Measurements from ENCODE around the gene NRSN2.
A peak's percentile ranks its signal among the peaks of the same experiment; 100 is the strongest.
"Not testable (repeated sequence)": the region's sequence is repeated elsewhere in the genome, so short reads cannot be mapped to it uniquely, and the experiment has no call there.

The NRSN2 gene

DNA sequence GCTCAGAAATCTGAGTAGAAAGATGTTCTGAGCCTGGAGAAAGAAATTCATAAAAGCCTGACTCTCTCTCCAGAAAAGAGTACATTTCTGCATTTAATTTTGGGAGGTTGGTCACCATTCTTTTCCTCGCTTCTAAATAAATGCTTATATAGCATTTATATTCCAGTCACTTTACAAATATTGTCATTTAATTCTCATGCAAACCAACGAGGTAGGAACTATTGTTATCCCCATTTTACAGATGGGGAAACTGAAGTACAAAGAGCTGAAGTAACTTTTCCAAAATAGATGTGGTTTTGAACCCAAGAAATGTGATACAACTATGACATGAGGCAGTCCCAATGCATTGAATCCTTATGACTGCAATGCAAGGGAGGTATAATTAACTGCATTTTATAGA is 29.2 kb downstream of the NRSN2 start:
- Histone ChIP-seq H3K4me1 (ENCODE audit: low read depth, poor library complexity, severe bottlenecking) (peaks cover 40% of the 10 kb centered on the region), H3K79me2 (ENCODE audit: insufficient read depth, low read depth) (no peaks in the 10 kb centered on the region), H2AFZ (ENCODE audit: low read depth) (no peak overlapping the region), H4K20me1 (ENCODE audit: insufficient read depth) (no peaks in the 10 kb centered on the region), H3K4me3 (IDR thresholded peaks at IDR 0.05; ENCODE audit: insufficient read depth, low read depth, low read length) (no peak overlapping the region), H3K4me2 (no peak overlapping the region), H3K27ac (no peak overlapping the region), H3K27me3 (ENCODE audit: insufficient read depth, low read depth) (no peaks in the 10 kb centered on the region), H3K9ac (no peak overlapping the region), H3K36me3 (ENCODE audit: insufficient read depth) (no peaks in the 10 kb centered on the region)
- TF ChIP-seq, protein P1, sequence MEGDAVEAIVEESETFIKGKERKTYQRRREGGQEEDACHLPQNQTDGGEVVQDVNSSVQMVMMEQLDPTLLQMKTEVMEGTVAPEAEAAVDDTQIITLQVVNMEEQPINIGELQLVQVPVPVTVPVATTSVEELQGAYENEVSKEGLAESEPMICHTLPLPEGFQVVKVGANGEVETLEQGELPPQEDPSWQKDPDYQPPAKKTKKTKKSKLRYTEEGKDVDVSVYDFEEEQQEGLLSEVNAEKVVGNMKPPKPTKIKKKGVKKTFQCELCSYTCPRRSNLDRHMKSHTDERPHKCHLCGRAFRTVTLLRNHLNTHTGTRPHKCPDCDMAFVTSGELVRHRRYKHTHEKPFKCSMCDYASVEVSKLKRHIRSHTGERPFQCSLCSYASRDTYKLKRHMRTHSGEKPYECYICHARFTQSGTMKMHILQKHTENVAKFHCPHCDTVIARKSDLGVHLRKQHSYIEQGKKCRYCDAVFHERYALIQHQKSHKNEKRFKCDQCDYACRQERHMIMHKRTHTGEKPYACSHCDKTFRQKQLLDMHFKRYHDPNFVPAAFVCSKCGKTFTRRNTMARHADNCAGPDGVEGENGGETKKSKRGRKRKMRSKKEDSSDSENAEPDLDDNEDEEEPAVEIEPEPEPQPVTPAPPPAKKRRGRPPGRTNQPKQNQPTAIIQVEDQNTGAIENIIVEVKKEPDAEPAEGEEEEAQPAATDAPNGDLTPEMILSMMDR (conservative IDR thresholded peaks at IDR 0.05; ENCODE audit: low read depth, low read length), result no peak

DNA sequence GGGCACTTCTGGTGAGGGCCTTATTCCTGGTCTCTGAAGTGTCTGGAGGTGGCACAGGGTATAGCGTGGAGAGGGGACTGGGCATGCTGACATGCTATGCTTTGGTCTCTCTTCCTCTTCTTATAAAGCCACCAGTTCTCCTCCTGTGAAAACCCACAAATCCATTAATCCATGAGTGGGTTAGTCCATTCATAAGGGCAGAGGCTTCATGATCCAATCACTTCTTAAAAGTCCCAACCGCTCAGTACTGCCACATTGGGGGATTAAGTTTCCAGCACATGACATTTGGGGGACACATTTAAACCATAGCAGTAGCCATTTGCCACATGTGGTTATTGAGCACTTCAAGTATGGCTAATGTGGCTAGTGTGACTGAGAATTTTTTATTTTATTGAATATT is 29.8 kb downstream of the NRSN2 start:
- H3K27me3 ChIP-seq (ENCODE audit: insufficient read depth, low read depth), result no peaks in the 10 kb centered on the region
- TF ChIP-seq, protein P1 (conservative IDR thresholded peaks at IDR 0.05; ENCODE audit: low read depth, low read length), result no peak
- no peaks in the 10 kb centered on the region for H3K79me2 ChIP-seq (ENCODE audit: insufficient read depth, low read depth)
- no peak overlapping the region for H3K4me2 ChIP-seq
- peaks cover 34% of the 10 kb centered on the region for H3K4me1 ChIP-seq (ENCODE audit: low read depth, poor library complexity, severe bottlenecking)
- H3K36me3 ChIP-seq (ENCODE audit: insufficient read depth), result no peaks in the 10 kb centered on the region
- H3K9ac ChIP-seq, result no peak overlapping the region
- H3K4me3 ChIP-seq (IDR thresholded peaks at IDR 0.05; ENCODE audit: insufficient read depth, low read depth, low read length), result no peak overlapping the region
- no peak overlapping the region for H2AFZ ChIP-seq (ENCODE audit: low read depth)
- H3K27ac ChIP-seq, result no peak overlapping the region
- no peaks in the 10 kb centered on the region for H4K20me1 ChIP-seq (ENCODE audit: insufficient read depth)

DNA sequence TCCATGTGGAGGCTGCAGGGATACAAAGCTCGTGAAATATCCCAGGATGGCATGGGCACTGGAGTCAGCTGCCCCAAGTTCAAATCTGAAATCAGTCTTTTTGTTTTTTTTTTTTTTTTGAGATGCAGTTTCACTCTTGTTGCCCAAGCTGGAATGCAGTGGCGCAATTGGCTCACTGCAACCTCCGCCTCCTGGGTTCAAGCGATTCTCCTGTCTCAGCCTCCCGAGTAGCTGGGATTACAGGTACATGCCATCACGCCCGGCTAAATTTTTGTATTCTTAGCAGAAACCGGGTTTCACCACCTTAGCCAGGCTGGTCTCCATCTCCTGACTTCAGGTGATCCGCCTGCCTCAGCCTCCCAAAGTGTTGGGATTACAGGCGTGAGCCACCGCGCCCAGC is 30.7 kb downstream of the NRSN2 start:
- not testable (repeated sequence) for H3K27ac ChIP-seq; H3K4me2 ChIP-seq; H3K27me3 ChIP-seq (ENCODE audit: insufficient read depth, low read depth); H2AFZ ChIP-seq (ENCODE audit: low read depth); H3K79me2 ChIP-seq (ENCODE audit: insufficient read depth, low read depth); H3K36me3 ChIP-seq (ENCODE audit: insufficient read depth); H3K9ac ChIP-seq; H4K20me1 ChIP-seq (ENCODE audit: insufficient read depth); H3K4me3 ChIP-seq (IDR thresholded peaks at IDR 0.05; ENCODE audit: insufficient read depth, low read depth, low read length)
- H3K4me1 ChIP-seq (ENCODE audit: low read depth, poor library complexity, severe bottlenecking), result peaks cover 33% of the 10 kb centered on the region

DNA sequence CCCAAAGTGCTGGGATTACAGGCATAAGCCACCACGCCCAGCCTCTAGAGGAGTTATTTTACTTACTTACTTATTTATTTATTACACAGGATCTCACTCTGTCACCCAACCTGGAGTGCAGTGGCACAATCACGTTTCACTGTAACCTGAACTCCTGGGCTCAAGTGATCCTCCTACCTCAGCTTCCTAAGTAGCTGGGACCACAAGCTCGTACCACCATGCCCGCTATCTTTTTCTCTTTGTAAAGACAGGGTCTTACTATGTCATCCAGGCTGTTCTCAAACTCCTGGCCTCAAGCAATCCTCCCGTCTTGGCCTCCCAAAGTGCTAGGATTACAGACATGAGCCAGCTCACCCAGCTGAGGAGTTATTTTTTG is 32.0 kb downstream of the NRSN2 start:
- Histone ChIP-seq H3K27ac (no peak overlapping the region), H3K4me1 (ENCODE audit: low read depth, poor library complexity, severe bottlenecking) (peaks cover 29% of the 10 kb centered on the region), H3K4me3 (IDR thresholded peaks at IDR 0.05; ENCODE audit: insufficient read depth, low read depth, low read length) (no peak overlapping the region), H2AFZ (ENCODE audit: low read depth) (no peak overlapping the region), H3K9ac (no peak overlapping the region), H3K79me2 (ENCODE audit: insufficient read depth, low read depth) (peaks cover 17% of the 10 kb centered on the region), H3K4me2 (no peak overlapping the region), H4K20me1 (ENCODE audit: insufficient read depth) (no peaks in the 10 kb centered on the region), H3K27me3 (ENCODE audit: insufficient read depth, low read depth) (no peaks in the 10 kb centered on the region), H3K36me3 (ENCODE audit: insufficient read depth) (no peaks in the 10 kb centered on the region)
- TF ChIP-seq, protein P1 (conservative IDR thresholded peaks at IDR 0.05; ENCODE audit: low read depth, low read length), result no peak

DNA sequence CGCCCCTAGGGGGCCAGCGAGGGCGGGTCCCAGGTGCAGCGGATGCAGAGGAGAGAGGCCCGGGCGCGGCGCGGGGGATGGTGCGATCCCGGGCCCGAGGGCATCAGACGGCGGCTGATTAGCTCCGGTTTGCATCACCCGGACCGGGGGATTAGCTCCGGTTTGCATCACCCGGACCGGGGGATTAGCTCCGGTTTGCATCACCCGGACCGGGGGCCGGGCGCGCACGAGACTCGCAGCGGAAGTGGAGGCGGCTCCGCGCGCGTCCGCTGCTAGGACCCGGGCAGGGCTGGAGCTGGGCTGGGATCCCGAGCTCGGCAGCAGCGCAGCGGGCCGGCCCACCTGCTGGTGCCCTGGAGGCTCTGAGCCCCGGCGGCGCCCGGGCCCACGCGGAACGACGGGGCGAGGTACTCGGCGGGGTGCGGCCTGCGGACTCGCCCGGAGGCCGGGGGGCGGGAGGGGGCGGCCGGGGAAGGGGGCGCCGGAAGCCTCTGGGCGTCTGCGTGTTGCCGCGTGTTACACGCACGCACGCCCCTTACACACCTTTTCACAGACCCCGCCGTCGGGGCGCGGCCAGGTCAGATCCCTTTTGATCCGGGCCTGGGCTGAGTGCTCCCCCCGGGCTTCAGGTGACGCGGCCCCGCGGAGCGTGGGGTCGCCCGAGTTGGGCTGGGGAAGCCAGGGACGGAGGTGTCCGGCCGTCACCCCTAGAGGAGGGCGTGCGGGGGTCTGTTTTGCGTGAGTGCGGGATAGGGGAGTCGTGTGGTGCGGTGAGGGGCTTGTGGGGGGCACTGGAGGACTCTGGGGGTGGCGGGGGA is 34.1 kb downstream of the NRSN2 start:
- H3K27ac ChIP-seq, result peak overlapping the region; percentile 67
- peaks cover 36% of the 10 kb centered on the region for H3K79me2 ChIP-seq (ENCODE audit: insufficient read depth, low read depth)
- H3K27me3 ChIP-seq (ENCODE audit: insufficient read depth, low read depth), result no peaks in the 10 kb centered on the region
- no peaks in the 10 kb centered on the region for H3K36me3 ChIP-seq (ENCODE audit: insufficient read depth)
- H4K20me1 ChIP-seq (ENCODE audit: insufficient read depth), result no peaks in the 10 kb centered on the region
- TF ChIP-seq, protein P1 (conservative IDR thresholded peaks at IDR 0.05; ENCODE audit: low read depth, low read length), result no peak
- peak overlapping the region; percentile 46 for H3K4me2 ChIP-seq
- H2AFZ ChIP-seq (ENCODE audit: low read depth), result peak overlapping the region; percentile 89
- peak overlapping the region; percentile 75 for H3K9ac ChIP-seq
- no peak overlapping the region for H3K4me3 ChIP-seq (IDR thresholded peaks at IDR 0.05; ENCODE audit: insufficient read depth, low read depth, low read length)
- H3K4me1 ChIP-seq (ENCODE audit: low read depth, poor library complexity, severe bottlenecking), result peaks cover 29% of the 10 kb centered on the region

Measured in KMS-11 (cell line).